ENCODE measurements around the gene ESYT1. TPM values are rescaled to one million over a fixed set of nuclear protein-coding genes. Genes with fewer than 3 reads are reported as not detected.

The ESYT1 gene
- total and polyA plus RNA-seq, 9 of the 15 experiments (the other 6 are each of a cell fraction or from before 2014, with no cell fraction given), result 132 to 420 (median 164) TPM

- TF ChIP-seq CEBPG (CRISPR knock-in tag; IDR thresholded peaks at IDR 0.05) (no peak), CEBPG (tag; conservative IDR thresholded peaks at IDR 0.05 in 1 of 2, IDR thresholded peaks at IDR 0.05 in 1 of 2) (no peak), ATF3 (IDR thresholded peaks at IDR 0.05) (peak; percentile 57; the same call in 1 of the 2 replicates), ATF3 (CRISPR knock-in tag; conservative IDR thresholded peaks at IDR 0.05) (no peak; the same call in 1 of the 2 replicates), CREB3L1 (IDR thresholded peaks at IDR 0.05; ENCODE audit: borderline replicate concordance, low read depth) (peak; percentile 57; the same call in 1 of the 2 replicates), DIDO1 (tag; IDR thresholded peaks at IDR 0.05; ENCODE audit: low read depth) (0 out of 2 replicates have a peak, but pooled peaks have one; percentile 33), ESRRA (IDR thresholded peaks at IDR 0.05; ENCODE audit: borderline replicate concordance, low read depth) (peak; percentile 77; the same call in 1 of the 2 replicates), ZNF143 (CRISPR knock-in tag; IDR thresholded peaks at IDR 0.05) (0 out of 2 replicates have a peak, but pooled peaks have one; percentile 45), RNF2 (IDR thresholded peaks at IDR 0.05) (peak; percentile 75; the same call in 1 of the 2 replicates), SAFB2 (IDR thresholded peaks at IDR 0.05; ENCODE audit: borderline replicate concordance, low read depth, low read length, severe bottlenecking) (no peak), RHOXF2B (CRISPR knock-in tag; conservative IDR thresholded peaks at IDR 0.05) (0 out of 2 replicates have a peak, but pooled peaks have one; percentile 33), KLF10 (CRISPR knock-in tag; IDR thresholded peaks at IDR 0.05) (no peak), NRF1 (conservative IDR thresholded peaks at IDR 0.05 in 1 of 2, IDR thresholded peaks at IDR 0.05 in 1 of 2) (peak; percentile 38 to 40), LEF1 (IDR thresholded peaks at IDR 0.05) (no peak), ATF2 (CRISPR knock-in tag; IDR thresholded peaks at IDR 0.05) (no peak), ATF7 (IDR thresholded peaks at IDR 0.05) (peak; percentile 57), E2F4 (CRISPR knock-in tag; IDR thresholded peaks at IDR 0.05; ENCODE audit: low read depth) (no peak), JUND (IDR thresholded peaks at IDR 0.05; ENCODE audit: borderline replicate concordance, low read depth, low read length) (peak; percentile 62), JUND (tag; IDR thresholded peaks at IDR 0.05; ENCODE audit: borderline replicate concordance, low read depth, low read length) (no peak; the same call in 2 of the 3 replicates), ATF1 (CRISPR knock-in tag; IDR thresholded peaks at IDR 0.05) (no peak), ATF1 (tag; IDR thresholded peaks at IDR 0.05) (peak; percentile 58), YBX1 (IDR thresholded peaks at IDR 0.05) (no peak), ZNF384 (IDR thresholded peaks at IDR 0.05; ENCODE audit: low read depth, low read length) (peak; percentile 93), ZNF766 (CRISPR knock-in tag; conservative IDR thresholded peaks at IDR 0.05) (peak; percentile 69; the same call in 1 of the 2 replicates), ZNF764 (CRISPR knock-in tag; IDR thresholded peaks at IDR 0.05; ENCODE audit: low read depth) (peak; percentile 71; the same call in 1 of the 2 replicates)
Observed at GRCh38 chr12:56189918-56190694, 62.0 kb downstream of the ESYT1 start (continued).

Data from K562 (cell line).